ENCODE data around the gene H6PD.

H6PD gene

DNA sequence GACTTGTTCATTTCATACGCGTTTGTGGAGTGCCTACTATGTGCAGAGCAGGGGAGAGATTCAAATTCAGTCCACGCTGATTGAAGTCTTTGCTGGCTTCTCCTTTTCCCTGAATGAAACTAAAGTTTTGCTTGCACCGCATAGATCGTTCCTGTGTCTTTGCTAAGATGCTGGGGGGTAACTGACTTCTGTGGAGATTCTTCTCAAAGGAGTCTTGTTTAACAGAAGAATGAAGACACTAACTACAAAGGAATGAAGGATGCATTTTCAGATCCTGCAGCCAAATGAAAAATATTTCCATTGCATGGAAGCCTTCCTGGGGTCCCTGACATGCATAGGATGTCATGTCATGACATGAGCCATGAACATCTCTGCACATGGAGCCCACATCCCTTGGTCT lies 26.9 kb upstream of the H6PD start:
- no peak for DNase-seq (ENCODE audit: low read depth)

DNA sequence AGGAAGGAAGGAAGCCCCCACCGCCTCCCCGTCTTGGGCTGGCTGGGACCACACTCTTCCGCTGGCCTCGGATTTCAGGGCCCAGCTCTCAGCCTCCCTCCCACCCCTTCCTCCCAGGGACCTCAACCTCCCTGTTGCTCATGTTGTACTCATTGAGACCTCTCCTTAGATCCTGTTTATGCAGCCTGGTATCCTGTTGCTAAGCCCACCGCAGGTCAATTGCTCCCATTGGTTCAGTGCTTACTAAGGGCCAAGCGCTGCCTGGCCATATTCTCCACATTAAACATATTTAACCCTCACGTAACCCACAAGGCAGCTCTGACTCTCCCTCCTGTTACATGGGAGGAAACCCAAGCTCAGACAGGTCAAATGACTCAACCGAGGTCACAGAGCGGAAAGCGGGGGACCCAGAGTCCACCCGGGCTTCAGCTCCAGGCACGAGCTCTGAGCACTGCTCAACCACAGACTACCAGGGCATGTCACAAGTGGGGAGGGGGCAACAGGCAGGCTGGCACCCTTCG lies 23.2 kb upstream of the H6PD start:
- DNase-seq (ENCODE audit: low read depth) = no peak

DNA sequence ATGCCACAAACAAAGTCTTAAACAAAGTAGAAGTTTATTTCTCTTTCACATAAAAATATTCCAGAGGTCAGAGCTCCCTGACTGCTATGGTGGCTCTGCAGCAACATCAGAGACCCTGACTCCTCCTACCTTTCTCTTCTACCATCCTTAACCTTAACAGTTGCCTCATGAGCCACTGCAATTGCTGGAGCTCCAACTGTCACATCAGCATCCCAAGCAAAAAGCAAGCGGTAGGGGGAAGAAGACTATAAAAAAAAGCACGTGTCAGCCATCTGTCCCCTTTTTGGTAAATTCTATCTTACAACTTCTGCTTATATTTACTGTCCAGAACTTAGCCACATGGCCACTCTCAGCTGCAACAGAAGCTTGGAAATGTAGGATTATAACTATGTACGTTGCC lies 21.8 kb upstream of the H6PD start:
- no peak for DNase-seq (ENCODE audit: low read depth)

DNA sequence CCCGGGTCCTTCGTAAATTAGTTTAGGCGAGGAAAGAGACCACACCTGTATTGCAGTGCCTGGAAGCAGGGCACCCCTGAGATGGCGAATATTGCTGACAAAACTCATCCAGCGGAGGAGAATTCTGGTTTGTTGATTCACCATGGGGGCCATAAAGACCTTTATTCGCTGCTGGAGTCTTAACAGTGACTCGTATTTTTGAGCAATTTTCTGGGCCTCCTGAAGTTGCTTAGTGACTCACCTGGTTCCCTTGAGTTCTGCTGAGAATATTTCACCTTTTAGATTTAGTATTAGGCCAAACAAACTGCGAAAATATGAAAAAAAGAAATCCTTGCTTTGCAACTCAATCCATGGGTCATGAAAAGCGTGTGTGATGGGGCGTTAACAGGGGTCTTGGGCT lies 20.6 kb upstream of the H6PD start:
- no peak for DNase-seq (ENCODE audit: low read depth)

DNA sequence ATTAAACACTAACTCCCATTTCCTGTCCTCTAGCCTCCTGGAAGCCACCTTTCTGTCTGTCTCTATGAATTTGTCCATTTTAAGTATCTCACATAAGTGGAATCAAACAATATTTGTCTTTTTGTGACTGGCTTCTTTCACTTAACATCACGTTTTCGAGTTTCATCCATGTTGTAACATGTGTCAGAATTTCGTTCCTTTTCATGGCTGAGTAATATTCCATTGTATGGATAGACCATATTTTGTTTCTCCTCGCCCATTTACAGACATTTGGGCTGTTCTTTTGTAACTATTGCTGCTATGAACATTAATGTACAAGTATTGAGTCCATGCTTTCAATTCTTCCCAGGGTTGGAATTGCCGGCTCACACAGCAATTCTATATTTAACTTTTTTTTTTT lies 15.7 kb upstream of the H6PD start:
- DNase-seq (ENCODE audit: low read depth) = no peak

DNA sequence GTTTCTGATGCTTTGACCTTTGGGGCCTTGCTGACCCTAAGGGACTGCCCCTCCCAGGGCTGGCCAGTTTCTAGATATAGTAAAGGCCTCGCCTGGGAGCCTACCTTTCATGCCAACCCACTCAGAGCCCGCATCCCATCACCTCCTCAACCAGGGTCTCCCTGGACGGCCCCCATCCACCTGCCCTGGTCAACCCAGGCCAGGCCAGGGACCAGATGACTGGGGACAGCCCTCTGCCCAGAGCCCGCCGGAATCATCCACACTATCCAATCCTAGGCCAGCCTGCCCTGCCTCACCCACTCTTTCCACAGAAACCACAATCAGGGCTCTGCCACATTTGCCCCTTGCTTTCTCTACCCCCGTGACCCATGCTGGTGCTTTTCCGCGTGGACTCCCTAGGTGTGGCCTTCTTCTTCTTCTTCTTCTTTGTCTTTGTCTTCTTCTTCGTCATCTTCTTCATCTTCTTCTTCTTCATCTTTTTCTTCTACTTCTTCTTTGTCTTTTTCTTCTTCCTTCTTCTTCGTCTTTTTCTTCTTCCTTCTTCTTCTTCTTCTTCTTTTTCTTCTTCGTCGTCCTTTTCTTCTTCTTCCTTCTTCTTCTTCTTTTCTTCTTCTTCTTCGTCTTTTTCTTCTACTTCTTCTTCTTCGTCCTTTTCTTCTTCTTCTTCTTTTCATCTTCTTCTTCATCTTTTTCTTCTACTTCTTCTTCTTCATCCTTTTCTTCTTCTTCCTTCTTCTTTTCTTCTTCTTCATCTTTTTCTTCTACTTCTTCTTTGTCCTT lies 11.5 kb upstream of the H6PD start:
- no peak for DNase-seq (ENCODE audit: low read depth)

DNA sequence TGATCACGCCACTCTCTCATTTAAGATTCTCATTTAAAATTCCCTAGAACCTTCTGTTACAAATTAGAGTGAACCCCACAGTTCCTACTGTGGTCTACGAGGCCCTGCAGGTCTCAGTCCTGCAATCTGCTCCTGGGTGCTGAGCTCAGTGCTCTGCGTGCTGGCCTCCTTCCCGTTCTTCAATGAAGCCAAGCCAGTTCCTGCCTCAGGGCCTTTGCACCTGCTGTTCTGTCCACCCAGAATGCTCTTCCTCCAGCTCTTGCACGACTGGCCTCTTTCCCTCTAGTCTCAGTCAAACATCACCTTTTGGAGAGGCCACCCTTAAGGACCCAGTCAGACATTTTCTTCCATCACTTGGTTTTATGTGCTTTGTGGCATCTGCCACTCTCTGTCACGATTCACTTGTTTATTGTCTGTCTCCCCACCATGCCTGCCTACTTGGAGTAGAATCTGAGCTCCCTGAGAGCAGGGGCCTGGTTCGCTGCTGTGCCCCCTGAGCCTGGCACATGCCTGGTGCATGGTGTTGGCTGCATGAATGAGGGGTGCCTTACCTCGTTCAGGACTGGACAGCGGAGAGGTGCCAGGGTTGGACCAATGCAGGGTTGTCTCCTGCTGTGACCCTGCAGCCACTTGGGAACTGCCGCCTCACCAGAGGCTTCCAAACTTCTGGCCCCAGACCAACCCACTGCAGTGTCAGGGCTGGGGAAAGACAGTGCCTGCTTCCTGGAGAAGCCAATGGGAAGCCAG lies 9.7 kb upstream of the H6PD start:
- DNase-seq (ENCODE audit: low read depth) = no peak

DNA sequence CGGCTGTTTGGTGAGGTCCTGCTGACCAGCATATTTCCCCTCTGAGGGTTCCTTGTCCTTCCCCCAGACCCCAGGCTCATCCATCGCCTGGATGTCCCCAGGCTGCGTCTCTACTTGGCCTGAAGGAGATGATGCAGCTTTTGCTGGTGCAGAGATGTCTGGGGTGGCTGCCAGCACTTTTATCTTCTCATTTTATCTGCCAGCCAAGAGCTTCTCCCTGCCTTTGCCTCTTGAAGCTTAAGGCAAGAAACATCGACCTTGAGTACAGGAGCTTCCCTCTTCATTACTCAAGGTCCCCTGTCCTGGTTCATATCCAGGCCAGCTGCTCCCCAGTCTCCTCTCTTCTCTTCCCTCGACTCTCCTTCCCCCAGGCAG lies 9.2 kb upstream of the H6PD start:
- DNase-seq (ENCODE audit: low read depth) = no peak

DNA sequence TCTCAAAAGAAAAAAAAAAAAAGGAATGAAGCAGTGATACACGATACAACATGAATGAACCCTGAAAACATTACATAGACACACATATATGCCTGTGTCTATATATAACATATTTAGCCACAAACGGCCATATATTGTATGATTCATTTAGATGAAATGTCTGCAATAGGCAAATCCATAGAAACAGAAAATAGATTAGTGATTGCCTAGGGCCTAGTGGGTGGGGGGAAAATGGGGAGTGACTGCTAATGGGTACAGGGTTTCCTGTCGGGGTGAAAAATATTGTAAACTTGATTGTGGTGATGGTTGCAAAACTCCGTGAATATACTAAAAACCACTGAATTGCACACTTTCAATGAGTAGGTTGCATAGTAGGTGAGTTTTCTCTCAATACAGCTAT lies 6.0 kb upstream of the H6PD start:
- no peak for DNase-seq (ENCODE audit: low read depth)

DNA sequence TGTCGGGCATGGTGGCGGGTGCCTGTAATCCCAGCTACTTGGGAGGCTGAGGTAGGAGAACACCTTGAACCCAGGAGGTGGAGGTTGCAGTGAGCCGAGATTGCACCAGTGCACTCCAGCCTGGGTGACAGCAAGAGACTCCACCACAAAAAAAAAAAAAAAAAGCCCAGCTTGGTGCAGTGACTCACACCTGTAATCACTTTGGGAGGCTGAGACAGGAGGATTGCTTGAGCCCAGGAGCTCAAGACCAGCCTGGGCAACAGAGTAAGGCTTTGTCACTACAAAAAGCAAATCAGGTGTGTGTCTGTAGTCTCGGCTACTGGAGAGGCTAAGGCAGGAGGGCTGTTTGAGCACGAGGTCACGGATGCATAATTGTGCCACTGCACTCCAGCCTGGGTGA lies 5.0 kb upstream of the H6PD start:
- no peak for DNase-seq (ENCODE audit: low read depth)

DNA sequence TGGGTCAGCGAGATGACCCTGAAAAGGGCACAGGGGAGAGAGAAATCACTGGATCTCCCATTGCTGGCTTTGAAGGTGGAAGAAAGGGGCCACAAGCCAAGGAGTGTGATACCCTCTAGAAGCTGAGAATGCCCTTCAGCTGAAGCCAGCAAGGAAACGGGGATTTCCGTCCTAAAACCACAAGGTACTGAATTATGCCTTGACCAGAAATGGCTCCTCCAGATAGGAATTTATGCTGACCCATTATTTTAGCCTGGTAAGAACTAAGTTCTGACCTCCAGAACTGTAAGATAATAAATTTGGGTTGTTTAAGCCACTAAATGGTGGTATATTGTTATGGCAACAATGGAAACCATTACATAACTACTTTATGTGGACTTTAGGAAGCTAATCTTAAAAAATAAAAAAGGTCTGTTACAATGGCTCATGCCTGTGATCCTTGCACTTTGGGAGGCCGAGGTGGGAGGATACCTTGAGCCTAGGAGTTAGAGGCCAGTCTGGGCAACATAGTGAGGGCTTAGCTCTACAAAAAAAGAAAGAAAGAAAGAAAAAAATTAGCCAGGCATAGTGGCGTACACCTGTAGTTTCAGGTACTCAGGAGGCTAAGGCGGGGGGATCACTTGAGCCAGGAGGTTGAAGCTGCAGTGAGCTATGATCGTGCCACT lies 3.6 kb upstream of the H6PD start:
- DNase-seq (ENCODE audit: low read depth) = no peak

DNA sequence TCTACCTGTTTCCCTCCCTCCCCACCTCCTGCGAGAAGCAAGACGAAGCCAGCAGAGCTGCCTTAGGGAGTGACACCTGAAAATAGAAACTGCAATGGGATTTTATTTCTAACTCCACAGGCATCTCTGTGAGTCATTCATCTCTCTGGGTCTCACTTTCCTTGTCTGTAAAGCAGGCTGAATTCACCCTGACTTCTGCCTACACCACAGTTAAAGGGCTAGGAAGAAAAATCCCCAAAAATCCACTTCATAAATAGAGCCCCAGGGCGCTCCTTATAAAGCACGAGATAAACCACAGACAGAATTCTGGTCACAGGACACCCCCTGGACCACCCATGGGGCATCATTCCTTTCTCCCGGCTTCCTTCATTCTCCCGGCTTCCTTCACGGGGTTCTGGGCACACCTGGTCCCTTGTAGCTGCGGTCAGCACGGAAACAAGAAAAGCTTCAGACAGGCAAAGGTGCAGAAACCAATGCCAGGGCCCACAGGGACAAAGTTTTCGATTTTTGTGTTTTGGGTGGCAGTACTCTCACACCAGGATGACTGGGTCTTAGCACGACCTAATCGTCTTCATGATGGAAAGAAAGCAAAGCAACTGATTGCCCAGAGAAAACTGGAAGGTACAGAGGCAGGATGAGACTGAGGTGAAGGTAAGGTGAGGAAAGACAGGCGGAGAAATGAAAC lies 2.8 kb upstream of the H6PD start:
- DNase-seq (ENCODE audit: low read depth) = no peak

DNA sequence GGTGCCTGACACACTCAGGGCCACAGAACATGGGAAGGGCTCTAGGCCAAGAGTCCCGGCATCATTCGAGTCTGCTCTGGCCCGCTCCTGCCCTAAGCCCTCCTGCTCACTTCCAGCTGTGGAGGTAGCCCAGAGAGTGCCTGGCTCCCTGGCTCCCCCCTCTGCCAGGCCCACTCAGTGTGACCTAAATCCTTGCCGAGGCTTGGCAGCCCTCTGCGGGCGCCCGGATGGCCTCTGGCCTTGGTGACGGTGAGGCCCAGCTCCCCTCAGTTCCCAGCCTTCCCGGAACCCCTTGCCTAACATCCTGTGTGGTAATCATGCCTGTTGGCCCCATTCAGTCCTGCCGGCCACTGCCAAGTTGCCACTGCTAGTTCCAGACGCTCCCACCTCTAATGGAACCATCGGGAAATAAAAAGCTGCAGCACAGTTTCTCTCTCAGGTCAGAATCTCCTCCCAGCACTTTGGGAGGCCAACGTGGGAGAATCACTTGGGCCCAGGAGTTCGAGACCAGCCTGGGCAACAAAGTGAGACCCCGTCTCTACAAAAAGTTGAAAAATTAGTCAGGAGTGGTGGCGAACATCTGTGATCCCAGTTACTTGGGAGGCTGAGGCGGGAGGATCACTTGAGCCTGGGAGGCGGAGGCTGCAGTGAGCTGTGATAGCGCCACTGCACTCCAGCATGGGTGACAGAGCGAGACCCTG lies 1.2 kb upstream of the H6PD start:
- no peak for DNase-seq (ENCODE audit: low read depth)

DNA sequence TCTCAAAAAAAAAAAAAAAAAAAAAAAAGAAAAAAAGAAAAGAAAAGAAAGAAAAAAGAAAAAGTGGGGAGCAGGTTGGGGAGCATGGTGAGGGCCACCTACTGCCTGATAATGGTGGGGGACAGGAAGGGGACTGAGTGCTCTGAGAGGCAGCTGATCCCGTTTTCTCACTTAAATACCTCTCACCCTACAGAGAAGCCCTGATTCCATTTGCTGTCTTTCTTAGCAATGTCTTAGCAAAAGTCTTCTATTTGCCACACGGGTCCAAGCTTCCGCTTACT lies 692 bp upstream of the H6PD start:
- DNase-seq (ENCODE audit: low read depth) = no peak

DNA sequence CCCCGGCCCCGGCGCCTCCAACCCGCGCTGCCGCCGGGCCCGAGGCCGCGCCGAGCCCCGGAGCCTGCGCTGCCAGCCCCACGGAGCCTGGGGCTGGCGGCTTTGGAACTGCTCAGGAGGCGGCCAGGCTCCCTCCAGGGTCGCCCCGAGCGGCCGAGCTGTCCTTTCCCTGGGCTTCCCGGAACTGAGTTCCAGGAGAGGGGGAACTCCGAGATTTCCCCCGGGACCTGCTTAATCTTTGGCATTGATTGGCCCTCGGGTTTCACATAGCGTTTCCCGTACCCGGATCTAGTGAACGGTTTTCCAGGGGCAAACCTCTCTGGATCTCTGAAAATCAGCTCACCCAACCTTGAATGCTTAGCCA lies 504 bp downstream of the H6PD start:
- DNase-seq (ENCODE audit: low read depth) = no peak

DNA sequence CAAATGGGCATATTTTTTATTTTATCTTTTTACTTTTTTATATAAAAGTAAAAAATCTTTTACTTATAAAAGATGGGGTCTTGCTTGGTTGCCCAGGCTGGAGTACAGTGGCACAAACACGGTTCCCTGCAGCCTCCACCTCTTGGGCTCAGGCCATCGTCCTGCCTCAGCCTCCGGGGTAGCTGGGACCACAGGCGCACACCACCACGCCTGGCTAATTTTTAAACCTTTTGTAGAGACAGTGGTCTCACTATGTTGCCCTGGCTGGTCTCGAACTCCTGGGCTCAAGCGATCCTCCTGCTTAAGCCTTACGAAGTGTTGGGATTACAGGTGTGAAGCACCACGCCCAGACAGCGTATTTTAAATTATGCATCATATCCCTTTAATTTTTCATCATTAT lies 986 bp downstream of the H6PD start:
- no peak for DNase-seq (ENCODE audit: low read depth)

DNA sequence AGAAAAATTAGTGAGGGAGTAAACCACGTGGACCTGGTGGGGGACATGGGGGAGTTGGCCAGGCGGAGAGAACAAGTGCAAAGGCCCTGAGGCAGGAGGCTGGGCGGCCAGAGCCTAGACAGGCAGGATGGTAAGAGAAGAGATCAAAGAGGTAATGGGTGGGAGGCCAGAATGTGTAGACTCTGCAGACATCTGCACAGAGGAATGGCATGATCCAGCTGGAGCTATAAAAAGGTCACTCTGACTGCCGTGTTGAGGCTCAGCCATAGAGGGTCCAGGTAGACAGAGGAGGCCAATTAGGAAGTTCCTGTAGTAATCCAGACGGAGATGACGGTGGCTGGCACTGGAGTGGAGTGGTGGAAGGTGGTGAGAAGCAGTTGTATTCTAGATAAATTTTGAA lies 3.6 kb downstream of the H6PD start:
- no peak for DNase-seq (ENCODE audit: low read depth)

DNA sequence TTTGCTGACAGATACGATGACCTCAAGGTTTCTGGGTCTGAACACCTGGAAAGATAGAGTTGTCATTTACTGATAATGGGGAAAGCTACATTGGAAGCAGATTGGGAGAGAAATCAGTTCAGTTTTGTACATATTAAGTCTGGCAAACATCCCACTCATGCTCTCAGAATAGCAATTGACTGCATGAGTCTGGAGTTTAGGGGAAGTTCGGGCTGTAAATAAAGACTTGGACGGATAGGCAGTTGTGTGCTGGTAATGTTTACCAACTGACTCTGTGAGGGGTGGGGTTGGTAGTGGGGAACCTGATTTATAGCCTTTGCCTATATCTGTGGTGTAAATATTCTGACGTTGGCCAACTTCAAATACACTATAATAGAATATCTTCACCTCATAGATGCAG lies 4.0 kb downstream of the H6PD start:
- DNase-seq (ENCODE audit: low read depth) = no peak

DNA sequence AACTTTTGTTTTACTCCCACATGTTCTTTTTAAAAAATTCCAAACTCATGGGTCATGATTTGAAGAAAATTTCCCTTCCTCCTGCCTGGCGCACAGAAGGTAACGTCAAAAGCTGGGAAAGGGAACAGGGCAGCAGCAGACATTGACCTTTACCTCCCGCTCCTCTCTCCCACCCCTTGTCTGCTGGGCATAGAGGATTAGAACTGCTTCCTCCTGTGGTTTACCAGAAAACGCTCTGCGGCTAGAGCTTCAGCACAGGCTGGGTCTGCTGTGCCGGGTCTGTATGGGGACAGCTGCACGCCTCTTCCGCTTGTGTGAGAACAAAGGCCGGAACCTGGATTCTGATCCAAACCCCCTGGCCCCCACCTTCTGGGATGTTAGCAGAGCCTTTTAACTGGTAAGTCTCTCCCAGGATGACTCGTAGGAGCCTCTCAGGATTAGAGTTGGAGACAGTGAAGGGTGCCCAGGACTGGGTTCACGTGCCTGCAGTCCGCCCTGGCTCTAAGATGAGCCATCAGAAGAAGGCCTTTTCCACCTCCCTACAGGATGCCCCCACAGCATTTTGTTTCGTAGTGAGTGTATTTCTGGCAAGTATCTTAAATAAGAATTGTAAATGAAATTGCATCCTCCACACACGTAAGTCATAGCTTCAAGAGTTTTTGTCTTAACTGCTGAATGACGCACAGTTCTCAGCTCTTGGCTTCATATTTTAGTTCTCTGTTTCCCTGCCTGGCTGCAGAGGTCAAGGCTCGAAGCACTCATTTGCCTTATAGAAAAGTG lies 5.2 kb downstream of the H6PD start:
- peak; percentile 20 for DNase-seq (ENCODE audit: low read depth)

DNA sequence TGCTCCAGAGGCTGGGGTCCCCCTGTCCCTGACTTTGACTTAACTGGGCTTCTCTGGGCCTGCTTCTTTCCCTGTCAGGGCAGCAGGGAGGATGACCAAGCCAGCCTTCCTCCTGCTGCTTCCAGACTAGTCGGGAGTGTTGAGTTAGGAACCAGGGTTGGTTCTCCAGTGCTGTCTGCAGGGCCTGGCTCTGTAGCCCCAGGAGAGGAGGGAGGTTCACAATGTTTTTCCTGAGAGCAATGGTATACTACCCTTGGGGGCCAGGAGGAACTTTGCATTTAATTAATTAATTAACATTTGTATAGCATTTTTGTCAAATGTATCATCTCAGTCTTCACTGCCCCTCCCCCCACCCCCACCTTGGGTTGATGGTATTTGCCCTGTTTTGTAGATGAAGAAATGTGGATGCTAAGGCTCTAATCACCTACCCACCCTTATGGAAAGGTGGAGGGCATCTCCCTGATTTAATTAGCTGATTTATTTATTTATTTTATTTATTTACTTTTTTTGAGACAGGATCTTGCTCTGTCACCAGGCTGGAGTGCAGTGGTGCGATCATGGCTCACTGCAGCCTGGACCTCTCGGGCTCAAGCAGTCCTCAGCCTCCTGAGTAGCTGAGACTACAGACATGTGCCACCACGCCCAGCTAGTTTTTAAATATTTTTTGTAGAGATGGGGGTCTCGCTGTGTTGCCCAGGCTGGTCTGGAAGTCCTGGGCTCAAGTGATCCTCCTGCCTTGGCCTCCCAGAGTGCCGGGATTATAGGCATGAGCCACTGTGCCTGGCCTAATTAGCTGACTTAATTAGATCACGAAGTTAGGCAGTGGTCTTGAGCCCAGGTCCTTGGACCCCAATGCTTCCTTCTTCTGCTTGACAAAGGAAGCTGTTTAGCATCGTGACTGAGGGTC lies 6.6 kb downstream of the H6PD start:
- DNase-seq (ENCODE audit: low read depth) = no peak

All from activated T-cell treated with anti-CD3 and anti-CD28 coated beads for 1 hour (primary cell).